HL-60 (cell line): ENCODE data around the gene PRND.

Source experiments
- DNase-seq, 2 experiments: peaks; one replicate each; pipeline ENCODE4 v3.0.0-alpha.2; 2010 to 2020; ENCODE audit warnings: low read depth in 1 of 2, low spot score in 1 of 2
- H3K27ac ChIP-seq: fragments of 250-450 bp; sonication (Bioruptor Pico); replicated peaks from 2 replicates; pipeline ENCODE4 v1.5.1; 2020; ENCODE audit warnings: mild to moderate bottlenecking, moderate library complexity
- H3K27me3 ChIP-seq: fragments of 250-450 bp; sonication (Bioruptor Pico); 2 replicates; pipeline ENCODE4 v1.5.1; 2021; ENCODE audit warnings: mild to moderate bottlenecking, moderate library complexity; ENCODE audit not compliant: insufficient read depth, poor library complexity, severe bottlenecking
- H3K4me3 ChIP-seq: replicated peaks from 2 replicates; pipeline ENCODE4 v1.5.1; 2011; ENCODE audit warnings: mild to moderate bottlenecking, control low read depth, low read length; ENCODE audit not compliant: insufficient read depth
- CTCF ChIP-seq: IDR thresholded peaks from one replicate; pipeline ENCODE4 v1.5.1; 2011; ENCODE audit warnings: low read length, control low read depth, inconsistent platforms; ENCODE audit not compliant: insufficient read depth
- GABPA ChIP-seq: IDR thresholded peaks from 2 replicates; pipeline ENCODE4 v1.6.1; 2012; ENCODE audit warnings: low read depth
- POLR2AphosphoS5 ChIP-seq: IDR thresholded peaks from 2 replicates; pipeline ENCODE4 v1.6.1; 2012; ENCODE audit warnings: low read depth
- SPI1 ChIP-seq: IDR thresholded peaks from 2 replicates; pipeline ENCODE4 v1.6.1; 2012; ENCODE audit warnings: low read depth, mild to moderate bottlenecking, borderline replicate concordance
- TF ChIP-seq, protein P1 (sequence below): IDR thresholded peaks from 2 replicates; pipeline ENCODE4 v1.6.1; 2012; ENCODE audit warnings: low read depth; ENCODE audit not compliant: insufficient replicate concordance

PRND gene

GRCh38 chr20:4685923-4686221, 35.8 kb upstream of the PRND start:
- DNase-seq: no peak
- no peak overlapping the region for H3K27ac ChIP-seq

GRCh38 chr20:4688305-4688704, 33.4 kb upstream of the PRND start:
- no peak overlapping the region for H3K27ac ChIP-seq

More at GRCh38 chr20:4685923-4686221, 35.8 kb upstream of the PRND start:
- TF ChIP-seq GABPA: no peak
- TF ChIP-seq POLR2AphosphoS5: no peak
- TF ChIP-seq, protein P1, sequence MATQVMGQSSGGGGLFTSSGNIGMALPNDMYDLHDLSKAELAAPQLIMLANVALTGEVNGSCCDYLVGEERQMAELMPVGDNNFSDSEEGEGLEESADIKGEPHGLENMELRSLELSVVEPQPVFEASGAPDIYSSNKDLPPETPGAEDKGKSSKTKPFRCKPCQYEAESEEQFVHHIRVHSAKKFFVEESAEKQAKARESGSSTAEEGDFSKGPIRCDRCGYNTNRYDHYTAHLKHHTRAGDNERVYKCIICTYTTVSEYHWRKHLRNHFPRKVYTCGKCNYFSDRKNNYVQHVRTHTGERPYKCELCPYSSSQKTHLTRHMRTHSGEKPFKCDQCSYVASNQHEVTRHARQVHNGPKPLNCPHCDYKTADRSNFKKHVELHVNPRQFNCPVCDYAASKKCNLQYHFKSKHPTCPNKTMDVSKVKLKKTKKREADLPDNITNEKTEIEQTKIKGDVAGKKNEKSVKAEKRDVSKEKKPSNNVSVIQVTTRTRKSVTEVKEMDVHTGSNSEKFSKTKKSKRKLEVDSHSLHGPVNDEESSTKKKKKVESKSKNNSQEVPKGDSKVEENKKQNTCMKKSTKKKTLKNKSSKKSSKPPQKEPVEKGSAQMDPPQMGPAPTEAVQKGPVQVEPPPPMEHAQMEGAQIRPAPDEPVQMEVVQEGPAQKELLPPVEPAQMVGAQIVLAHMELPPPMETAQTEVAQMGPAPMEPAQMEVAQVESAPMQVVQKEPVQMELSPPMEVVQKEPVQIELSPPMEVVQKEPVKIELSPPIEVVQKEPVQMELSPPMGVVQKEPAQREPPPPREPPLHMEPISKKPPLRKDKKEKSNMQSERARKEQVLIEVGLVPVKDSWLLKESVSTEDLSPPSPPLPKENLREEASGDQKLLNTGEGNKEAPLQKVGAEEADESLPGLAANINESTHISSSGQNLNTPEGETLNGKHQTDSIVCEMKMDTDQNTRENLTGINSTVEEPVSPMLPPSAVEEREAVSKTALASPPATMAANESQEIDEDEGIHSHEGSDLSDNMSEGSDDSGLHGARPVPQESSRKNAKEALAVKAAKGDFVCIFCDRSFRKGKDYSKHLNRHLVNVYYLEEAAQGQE: no peak
- TF ChIP-seq CTCF: no peak
- no peak for TF ChIP-seq SPI1
- peak overlapping the region; percentile 66 for H3K4me3 ChIP-seq
- no peaks in the 10 kb centered on the region for H3K27me3 ChIP-seq

DNA sequence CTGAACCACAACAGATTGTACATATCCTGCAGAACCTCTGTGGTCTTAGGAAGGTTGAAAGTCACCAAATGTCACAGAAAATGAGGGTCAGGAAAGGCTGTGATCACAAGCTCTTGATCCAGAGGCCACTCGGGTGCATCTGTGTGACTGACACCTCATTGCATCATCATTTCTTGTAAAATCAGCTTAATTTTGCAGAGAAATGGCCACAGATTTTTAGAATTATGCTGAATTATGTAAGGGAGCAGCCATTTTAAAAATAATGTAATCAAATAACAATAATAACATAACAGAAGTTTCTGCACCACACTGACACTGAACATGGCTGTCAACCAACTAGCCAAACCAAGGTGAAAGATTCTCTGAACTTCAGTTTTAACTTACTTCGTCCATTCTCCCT, 32.5 kb upstream of the PRND start:
- H3K4me3 ChIP-seq: no peak overlapping the region
- no peaks in the 10 kb centered on the region for H3K27me3 ChIP-seq
- TF ChIP-seq, protein P1: no peak
- no peak for TF ChIP-seq SPI1
- no peak for TF ChIP-seq GABPA
- no peak for TF ChIP-seq POLR2AphosphoS5
- TF ChIP-seq CTCF: no peak
- no peak overlapping the region for H3K27ac ChIP-seq
- DNase-seq: peak in 1 of 2 experiments; percentile 32

More at GRCh38 chr20:4688305-4688704, 33.4 kb upstream of the PRND start:
- TF ChIP-seq SPI1 (no peak), POLR2AphosphoS5 (no peak), CTCF (no peak), GABPA (no peak)
- TF ChIP-seq, protein P1: no peak
- no peaks in the 10 kb centered on the region for H3K27me3 ChIP-seq
- no peak overlapping the region for H3K4me3 ChIP-seq
- DNase-seq: no peak
